ENCODE data around the gene ST7L.

GRCh38 chr1:112524986-112525385, 94.0 kb downstream of the ST7L start:
- no peak for TF ChIP-seq CTCF (conservative IDR thresholded peaks at IDR 0.05; ENCODE audit: low read depth, low read length)
- TF ChIP-seq MAFK (IDR thresholded peaks at IDR 0.05; ENCODE audit: low read depth, low read length): no peak
- TF ChIP-seq RCOR1 (IDR thresholded peaks at IDR 0.05; ENCODE audit: insufficient replicate concordance, low read length): no peak
- TF ChIP-seq CEBPB (IDR thresholded peaks at IDR 0.05; ENCODE audit: low read depth, low read length): no peak
- no peak for TF ChIP-seq RFX5 (IDR thresholded peaks at IDR 0.05; ENCODE audit: low read depth, low read length)
- TF ChIP-seq POLR2A (IDR thresholded peaks at IDR 0.05; ENCODE audit: low read depth, low read length): no peak
- TF ChIP-seq SMC3 (IDR thresholded peaks at IDR 0.05; ENCODE audit: low read depth, low read length): no peak
- TF ChIP-seq USF2 (IDR thresholded peaks at IDR 0.05; ENCODE audit: low read depth, low read length): no peak
- TF ChIP-seq RAD21 (IDR thresholded peaks at IDR 0.05; ENCODE audit: low read length): no peak
- no peak for TF ChIP-seq FOS (IDR thresholded peaks at IDR 0.05; ENCODE audit: low read depth, low read length)
- TF ChIP-seq BHLHE40 (IDR thresholded peaks at IDR 0.05; ENCODE audit: low read depth, low read length): no peak
- TF ChIP-seq MXI1 (IDR thresholded peaks at IDR 0.05; ENCODE audit: borderline replicate concordance, low read depth, low read length): no peak
- TF ChIP-seq ELK1 (IDR thresholded peaks at IDR 0.05; ENCODE audit: borderline replicate concordance, low read depth, low read length): no peak
- TF ChIP-seq MAZ (IDR thresholded peaks at IDR 0.05; ENCODE audit: borderline replicate concordance, low read depth, low read length): no peak

Measured in IMR-90 (cell line).